ENCODE measurements around the gene TECPR2.

TECPR2 gene

DNA sequence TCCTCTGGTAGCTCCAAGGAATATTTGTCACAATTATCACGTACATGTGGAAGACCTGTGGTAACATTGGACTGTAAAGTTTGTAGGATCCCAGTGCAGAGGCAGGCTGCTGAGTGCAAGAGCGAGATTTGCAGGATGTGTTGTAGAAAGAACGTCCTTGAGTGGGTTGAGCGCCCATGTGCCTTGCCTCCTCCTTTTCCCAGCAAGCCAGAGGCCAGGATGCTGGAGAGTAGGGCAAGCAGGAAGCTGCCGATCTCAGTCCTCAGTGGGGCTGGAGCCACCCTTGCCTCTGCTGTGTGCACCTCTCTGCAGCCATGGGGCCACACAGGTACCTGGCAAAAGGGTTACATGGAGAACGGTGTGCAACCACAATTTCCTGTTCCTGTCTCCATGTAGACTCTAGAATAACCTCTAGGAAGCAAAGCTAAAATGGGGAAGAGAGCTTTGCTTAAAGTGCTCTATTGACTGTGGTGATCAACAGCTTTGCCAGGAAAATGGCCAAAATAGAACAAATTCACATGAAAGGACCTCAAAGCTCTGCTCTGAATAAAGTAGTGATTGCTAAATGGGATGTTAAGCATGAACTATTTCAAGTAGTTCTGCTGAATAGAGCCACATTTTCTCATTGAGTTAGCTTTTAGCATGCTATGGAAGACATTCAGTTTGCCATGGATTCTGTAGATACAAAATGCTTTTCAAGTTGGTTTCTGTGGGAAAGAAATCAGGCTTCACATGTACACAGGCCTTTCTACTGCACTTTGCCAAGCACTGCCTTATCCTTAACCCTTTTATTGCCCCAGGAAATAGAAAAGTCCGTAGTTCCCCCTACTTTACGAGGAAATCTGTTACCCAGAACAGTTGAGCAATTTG lies 109.4 kb downstream of the TECPR2 start:
- Mint-ChIP-seq H3K36me3 (ENCODE audit: low read depth) (peaks cover 10% of the 10 kb centered on the region), H3K27ac (no peak overlapping the region), H3K4me1 (ENCODE audit: low read depth) (peaks cover 9% of the 10 kb centered on the region), H3K27me3 (no peaks in the 10 kb centered on the region), H3K9me3 (no peaks in the 10 kb centered on the region), H3K4me3 (no peak overlapping the region)
- no peak for DNase-seq

DNA sequence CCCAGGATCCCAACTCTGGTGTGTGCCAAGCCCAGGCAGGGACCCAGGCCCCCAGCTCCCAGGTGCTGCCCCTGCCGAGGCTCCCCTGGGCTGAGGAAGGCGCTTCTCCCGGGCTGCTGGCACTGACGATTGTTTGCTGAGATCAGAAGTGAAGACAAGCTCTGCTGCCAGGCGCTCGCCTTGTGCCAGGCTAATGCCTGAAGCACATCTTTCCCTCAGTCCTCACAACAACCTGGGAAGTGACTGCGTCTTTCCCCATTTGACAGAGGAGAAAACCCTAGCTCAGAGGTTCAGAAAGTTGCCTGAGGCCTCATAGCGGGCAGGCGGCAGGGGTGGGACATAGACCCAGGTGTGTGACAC lies 110.0 kb downstream of the TECPR2 start:
- no peak for DNase-seq
- no peaks in the 10 kb centered on the region for H3K9me3 Mint-ChIP-seq
- no peaks in the 10 kb centered on the region for H3K27me3 Mint-ChIP-seq
- peaks cover 8% of the 10 kb centered on the region for H3K36me3 Mint-ChIP-seq (ENCODE audit: low read depth)
- H3K4me1 Mint-ChIP-seq (ENCODE audit: low read depth), result peaks cover 9% of the 10 kb centered on the region
- no peak overlapping the region for H3K4me3 Mint-ChIP-seq
- no peak overlapping the region for H3K27ac Mint-ChIP-seq

DNA sequence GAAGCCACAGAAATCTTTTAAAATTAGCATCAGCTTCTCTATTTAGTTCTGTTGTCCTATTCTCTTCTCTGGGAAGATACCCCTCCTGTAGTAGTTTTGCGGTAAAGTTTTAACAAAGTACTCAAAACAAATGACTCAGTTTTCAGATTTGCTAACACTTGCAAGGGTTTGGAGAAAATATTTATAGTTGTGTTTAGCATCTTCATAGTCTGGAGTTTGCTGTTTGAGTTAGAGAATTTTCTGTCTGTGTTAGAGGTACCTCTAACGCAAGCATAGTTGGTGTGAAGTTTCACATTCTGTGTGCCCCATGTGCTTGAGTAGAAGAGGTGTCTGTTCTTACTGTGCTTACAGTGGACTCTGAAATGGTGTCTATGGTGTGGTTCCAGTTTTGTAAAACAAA lies 110.8 kb downstream of the TECPR2 start:
- DNase-seq, result no peak
- H3K4me1 Mint-ChIP-seq (ENCODE audit: low read depth), result peaks cover 9% of the 10 kb centered on the region
- H3K27me3 Mint-ChIP-seq, result no peaks in the 10 kb centered on the region
- no peak overlapping the region for H3K4me3 Mint-ChIP-seq
- H3K36me3 Mint-ChIP-seq (ENCODE audit: low read depth), result peaks cover 5% of the 10 kb centered on the region
- no peaks in the 10 kb centered on the region for H3K9me3 Mint-ChIP-seq
- H3K27ac Mint-ChIP-seq, result no peak overlapping the region

- no peak for DNase-seq
- Mint-ChIP-seq H3K9me3 (no peaks in the 10 kb centered on the region), H3K27me3 (no peaks in the 10 kb centered on the region), H3K27ac (no peak overlapping the region), H3K4me3 (no peak overlapping the region), H3K4me1 (ENCODE audit: low read depth) (peaks cover 13% of the 10 kb centered on the region), H3K36me3 (ENCODE audit: low read depth) (peaks cover under 1% of the 10 kb centered on the region)
Measured at GRCh38 chr14:102474934-102475333, 112.2 kb downstream of the TECPR2 start.

- no peaks in the 10 kb centered on the region for H3K27me3 Mint-ChIP-seq
- peaks cover 4% of the 10 kb centered on the region for H3K9me3 Mint-ChIP-seq
- H3K4me1 Mint-ChIP-seq (ENCODE audit: low read depth), result peaks cover 4% of the 10 kb centered on the region
Measured at GRCh38 chr14:102479107-102479506, 116.4 kb downstream of the TECPR2 start.

DNA sequence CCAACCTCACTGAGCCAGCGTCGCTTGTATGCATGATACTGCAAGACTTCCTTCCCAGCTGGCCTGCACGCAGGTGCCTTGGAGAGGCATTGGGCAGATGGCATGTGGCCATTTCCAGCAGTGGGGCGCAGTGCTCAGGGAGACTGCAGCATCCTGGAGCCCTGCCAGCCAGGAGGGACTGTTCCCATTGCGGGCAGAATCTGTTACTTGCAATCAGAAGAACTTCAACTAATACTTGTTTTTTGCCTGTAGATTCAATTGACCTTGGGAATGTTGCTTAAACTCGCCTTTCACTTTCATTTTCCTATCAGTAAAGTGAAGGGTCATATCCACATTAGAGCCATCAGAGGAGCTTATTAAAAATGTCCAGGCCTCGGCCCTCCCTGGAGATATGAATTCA lies 117.0 kb downstream of the TECPR2 start:
- Mint-ChIP-seq H3K36me3 (ENCODE audit: low read depth) (peaks cover 11% of the 10 kb centered on the region), H3K27ac (no peak overlapping the region), H3K4me3 (no peak overlapping the region), H3K27me3 (no peaks in the 10 kb centered on the region), H3K4me1 (ENCODE audit: low read depth) (peaks cover 4% of the 10 kb centered on the region), H3K9me3 (peaks cover 4% of the 10 kb centered on the region)
- DNase-seq, result no peak

More at GRCh38 chr14:102479107-102479506, 116.4 kb downstream of the TECPR2 start:
- peaks cover 11% of the 10 kb centered on the region for H3K36me3 Mint-ChIP-seq (ENCODE audit: low read depth)
- no peak for DNase-seq
- no peak overlapping the region for H3K27ac Mint-ChIP-seq
- H3K4me3 Mint-ChIP-seq, result no peak overlapping the region

GRCh38 chr14:102481371-102481770 lies 118.6 kb downstream of the TECPR2 start:
- H3K27ac Mint-ChIP-seq, result no peak overlapping the region
- DNase-seq, result no peak
- H3K9me3 Mint-ChIP-seq, result peaks cover 4% of the 10 kb centered on the region
- no peak overlapping the region for H3K4me3 Mint-ChIP-seq
- H3K4me1 Mint-ChIP-seq (ENCODE audit: low read depth), result peaks cover 4% of the 10 kb centered on the region
- peaks cover 11% of the 10 kb centered on the region for H3K36me3 Mint-ChIP-seq (ENCODE audit: low read depth)
- no peaks in the 10 kb centered on the region for H3K27me3 Mint-ChIP-seq

DNA sequence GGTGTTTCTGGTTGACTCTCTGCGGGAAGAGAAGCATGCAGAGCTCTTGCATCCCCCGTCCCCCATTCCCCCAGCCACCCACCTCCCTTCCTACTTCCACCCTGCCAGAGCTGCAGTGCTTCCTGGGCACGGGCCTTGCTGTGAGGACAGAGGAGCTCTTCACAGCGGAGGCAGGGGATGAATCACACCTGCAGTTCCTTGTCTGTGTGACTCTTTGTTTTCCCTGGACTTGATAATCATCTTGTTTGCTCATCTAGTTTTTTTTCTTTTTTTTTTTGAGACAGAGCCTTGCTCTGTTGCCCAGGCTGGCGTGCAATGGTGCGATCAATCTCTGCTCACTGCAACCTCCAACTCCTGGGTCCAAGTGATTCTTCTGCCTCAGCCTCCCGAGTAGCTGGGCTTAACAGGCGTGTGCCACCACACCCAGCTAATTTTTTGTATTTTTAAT lies 119.1 kb downstream of the TECPR2 start:
- H3K27ac Mint-ChIP-seq, result no peak overlapping the region
- H3K4me1 Mint-ChIP-seq (ENCODE audit: low read depth), result peaks cover 4% of the 10 kb centered on the region
- H3K27me3 Mint-ChIP-seq, result no peaks in the 10 kb centered on the region
- H3K36me3 Mint-ChIP-seq (ENCODE audit: low read depth), result peaks cover 11% of the 10 kb centered on the region
- no peak for DNase-seq
- H3K4me3 Mint-ChIP-seq, result no peak overlapping the region
- H3K9me3 Mint-ChIP-seq, result peaks cover 4% of the 10 kb centered on the region

GRCh38 chr14:102484316-102484715 lies 121.6 kb downstream of the TECPR2 start:
- Mint-ChIP-seq H3K9me3 (peaks cover 4% of the 10 kb centered on the region), H3K4me1 (ENCODE audit: low read depth) (peaks cover 4% of the 10 kb centered on the region), H3K36me3 (ENCODE audit: low read depth) (peaks cover 11% of the 10 kb centered on the region), H3K27me3 (no peaks in the 10 kb centered on the region), H3K4me3 (no peak overlapping the region), H3K27ac (peak overlapping the region; percentile 58)
- DNase-seq, result no peak

GRCh38 chr14:102485693-102486512 lies 123.2 kb downstream of the TECPR2 start:
- peaks cover 11% of the 10 kb centered on the region for H3K36me3 Mint-ChIP-seq (ENCODE audit: low read depth)
- H3K27me3 Mint-ChIP-seq, result no peaks in the 10 kb centered on the region
- no peak for DNase-seq
- H3K4me3 Mint-ChIP-seq, result no peak overlapping the region
- H3K4me1 Mint-ChIP-seq (ENCODE audit: low read depth), result no peaks in the 10 kb centered on the region
- peaks cover 4% of the 10 kb centered on the region for H3K9me3 Mint-ChIP-seq
- H3K27ac Mint-ChIP-seq, result no peak overlapping the region

- Mint-ChIP-seq H3K27me3 (no peaks in the 10 kb centered on the region), H3K9me3 (peaks cover 4% of the 10 kb centered on the region), H3K36me3 (ENCODE audit: low read depth) (peaks cover 9% of the 10 kb centered on the region), H3K4me1 (ENCODE audit: low read depth) (no peaks in the 10 kb centered on the region), H3K27ac (no peak overlapping the region), H3K4me3 (no peak overlapping the region)
- DNase-seq, result no peak
Measured at GRCh38 chr14:102486513-102487203, 123.9 kb downstream of the TECPR2 start.

GRCh38 chr14:102487204-102487577 lies 124.5 kb downstream of the TECPR2 start:
- peaks cover 8% of the 10 kb centered on the region for H3K36me3 Mint-ChIP-seq (ENCODE audit: low read depth)
- peaks cover 4% of the 10 kb centered on the region for H3K9me3 Mint-ChIP-seq
- no peak overlapping the region for H3K27ac Mint-ChIP-seq
- no peaks in the 10 kb centered on the region for H3K4me1 Mint-ChIP-seq (ENCODE audit: low read depth)
- no peaks in the 10 kb centered on the region for H3K27me3 Mint-ChIP-seq
- H3K4me3 Mint-ChIP-seq, result no peak overlapping the region
- DNase-seq, result no peak

DNA sequence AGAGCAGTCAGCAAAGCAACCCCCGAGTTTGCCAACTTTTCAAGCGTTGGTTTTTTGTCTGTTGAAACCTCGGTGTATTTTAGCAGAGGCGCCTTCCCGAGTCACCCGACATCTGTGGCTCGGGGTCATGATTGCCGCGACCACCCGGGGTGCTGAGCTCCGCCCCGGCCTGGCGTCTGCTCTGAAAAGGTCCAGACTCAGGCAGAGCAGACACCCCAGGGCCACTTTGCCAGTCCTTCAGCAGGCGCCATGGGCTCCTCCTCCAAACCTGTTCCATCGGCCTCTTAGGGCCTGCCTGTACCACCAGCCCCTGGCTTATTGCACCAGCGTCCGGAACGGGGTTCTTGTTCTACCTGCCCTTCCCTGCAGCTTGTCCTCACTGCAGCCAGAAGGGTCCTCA lies 127.7 kb downstream of the TECPR2 start:
- H3K36me3 Mint-ChIP-seq (ENCODE audit: low read depth), result no peaks in the 10 kb centered on the region
- H3K27me3 Mint-ChIP-seq, result no peaks in the 10 kb centered on the region
- no peak overlapping the region for H3K4me3 Mint-ChIP-seq
- H3K9me3 Mint-ChIP-seq, result no peaks in the 10 kb centered on the region
- no peak for DNase-seq
- H3K27ac Mint-ChIP-seq, result no peak overlapping the region
- no peaks in the 10 kb centered on the region for H3K4me1 Mint-ChIP-seq (ENCODE audit: low read depth)

GRCh38 chr14:102491366-102491765 lies 128.6 kb downstream of the TECPR2 start:
- no peaks in the 10 kb centered on the region for H3K4me1 Mint-ChIP-seq (ENCODE audit: low read depth)
- no peak overlapping the region for H3K27ac Mint-ChIP-seq
- H3K36me3 Mint-ChIP-seq (ENCODE audit: low read depth), result no peaks in the 10 kb centered on the region

More at GRCh38 chr14:102491366-102491765, 128.6 kb downstream of the TECPR2 start:
- DNase-seq, result no peak
- Mint-ChIP-seq H3K27me3 (no peaks in the 10 kb centered on the region), H3K4me3 (no peak overlapping the region), H3K9me3 (no peaks in the 10 kb centered on the region)
